Mesenchymal stem cell (in vitro differentiated cells and primary cell): ENCODE data around the gene VWA2.
A peak's percentile ranks its signal among the peaks of the same experiment; 100 is the strongest.

Experiments used
- DNase-seq: peaks from one replicate; pipeline ENCODE4 v3.0.0-alpha.2; 2013
- H2AFZ ChIP-seq: one replicate; pipeline ENCODE4 v1.6.1; 2013; ENCODE audit warnings: low read depth, mild to moderate bottlenecking, control low read depth, inconsistent platforms, low read length, moderate library complexity
- H2AK5ac ChIP-seq: 2 replicates; pipeline ENCODE4 v1.6.1; 2013; ENCODE audit warnings: low read length, moderate library complexity, mild to moderate bottlenecking, inconsistent platforms; ENCODE audit not compliant: severe bottlenecking
- H2BK120ac ChIP-seq: one replicate; pipeline ENCODE4 v1.6.1; 2013; ENCODE audit warnings: low read depth, mild to moderate bottlenecking, inconsistent platforms, low read length, moderate library complexity
- H2BK12ac ChIP-seq, 2 experiments: one replicate each; pipeline ENCODE4 v1.6.1; 2013; ENCODE audit warnings: inconsistent platforms in 2 of 2, low read length in 2 of 2, mild to moderate bottlenecking in 2 of 2, moderate library complexity in 2 of 2, control low read depth in 1 of 2
- H2BK15ac ChIP-seq: one replicate; pipeline ENCODE4 v1.6.1; 2013; ENCODE audit warnings: mild to moderate bottlenecking, low read depth, inconsistent platforms; ENCODE audit not compliant: poor library complexity, severe bottlenecking
- H2BK5ac ChIP-seq: 2 replicates; pipeline ENCODE4 v1.6.1; 2013; ENCODE audit warnings: low read depth, mild to moderate bottlenecking, low read length, control low read depth, inconsistent platforms; ENCODE audit not compliant: poor library complexity, severe bottlenecking
- H3K14ac ChIP-seq, 2 experiments: one replicate each; pipeline ENCODE4 v1.6.1; 2013; ENCODE audit warnings: inconsistent platforms in 2 of 2, low read length in 2 of 2, control low read depth in 1 of 2, mild to moderate bottlenecking in 1 of 2, moderate library complexity in 1 of 2
- H3K18ac ChIP-seq, 2 experiments: one replicate each; pipeline ENCODE4 v1.6.1; 2013; ENCODE audit warnings: inconsistent platforms in 2 of 2, low read length in 2 of 2, control low read depth in 1 of 2, low read depth in 1 of 2, mild to moderate bottlenecking in 1 of 2
- H3K23ac ChIP-seq, 2 experiments: one replicate each; pipeline ENCODE4 v1.6.1; 2013; ENCODE audit warnings: inconsistent platforms in 2 of 2, low read length in 2 of 2, mild to moderate bottlenecking in 2 of 2, moderate library complexity in 2 of 2, control low read depth in 1 of 2
- H3K27ac ChIP-seq: 2 replicates; pipeline ENCODE4 v1.5.1; 2013; ENCODE audit warnings: mild to moderate bottlenecking, moderate library complexity, low read length, control low read depth, inconsistent platforms; ENCODE audit not compliant: poor library complexity, severe bottlenecking
- H3K27me3 ChIP-seq, 2 experiments: 2 replicates each; pipeline versions ENCODE4 v1.6.1 to v1.7.0; 2013; ENCODE audit warnings: low read length in 2 of 2, mild to moderate bottlenecking in 2 of 2, moderate library complexity in 2 of 2, control low read depth in 1 of 2, inconsistent platforms in 1 of 2; ENCODE audit not compliant: control insufficient read depth in 1 of 2, insufficient read depth in 1 of 2
- H3K36me3 ChIP-seq, 2 experiments: 2 replicates each; pipeline versions ENCODE4 v1.6.1 to v1.7.0; 2013; ENCODE audit warnings: low read length in 2 of 2, control low read depth in 1 of 2, inconsistent platforms in 1 of 2, low read depth in 1 of 2, mild to moderate bottlenecking in 1 of 2; ENCODE audit not compliant: insufficient read depth in 2 of 2, control insufficient read depth in 1 of 2
- H3K4ac ChIP-seq, 2 experiments: one replicate each; pipeline ENCODE4 v1.6.1; 2013; ENCODE audit warnings: inconsistent platforms in 2 of 2, low read length in 2 of 2, mild to moderate bottlenecking in 2 of 2, moderate library complexity in 2 of 2, control low read depth in 1 of 2, low read depth in 1 of 2
- H3K4me1 ChIP-seq: 2 replicates; pipeline ENCODE4 v1.6.1; 2013; ENCODE audit warnings: low read depth, low read length, control low read depth; ENCODE audit not compliant: control insufficient read depth, insufficient read depth
- H3K4me2 ChIP-seq: 2 replicates; pipeline ENCODE4 v1.6.1; 2013; ENCODE audit warnings: low read length, mild to moderate bottlenecking, inconsistent platforms; ENCODE audit not compliant: poor library complexity, severe bottlenecking
- H3K4me3 ChIP-seq, 2 experiments: 2 replicates each; pipeline versions ENCODE4 v1.5.1 to v1.7.0; 2013; ENCODE audit warnings: low read length in 2 of 2, mild to moderate bottlenecking in 2 of 2, control low read depth in 1 of 2, low read depth in 1 of 2; ENCODE audit not compliant: insufficient read depth in 1 of 2
- H3K79me1 ChIP-seq: replicated peaks from 2 replicates; pipeline ENCODE4 v1.6.1; 2013; ENCODE audit warnings: mild to moderate bottlenecking, control low read depth, low read length, inconsistent platforms; ENCODE audit not compliant: poor library complexity, severe bottlenecking
- H3K9ac ChIP-seq: 2 replicates; pipeline ENCODE4 v1.7.0; 2013; ENCODE audit warnings: mild to moderate bottlenecking, low read length, moderate library complexity
- H3K9me3 ChIP-seq: 2 replicates; pipeline ENCODE4 v1.7.0; 2013; ENCODE audit warnings: mild to moderate bottlenecking, low read length; ENCODE audit not compliant: control insufficient read depth
- H4K8ac ChIP-seq: one replicate; pipeline ENCODE4 v1.6.1; 2013; ENCODE audit warnings: inconsistent platforms, mild to moderate bottlenecking, low read length, moderate library complexity
- H4K91ac ChIP-seq: one replicate; pipeline ENCODE4 v1.6.1; 2013; ENCODE audit warnings: mild to moderate bottlenecking, low read length, inconsistent platforms
- WGBS: methylation state at CpG from one replicate; pipeline ENCODE4 v1.1.7; 2013; ENCODE audit warnings: mixed read lengths; 5-methylcytosine and 5-hydroxymethylcytosine counted together

Gene VWA2

GRCh38 chr10:114295393-114295792 lies 56.3 kb downstream of the VWA2 start:
- WGBS: 0% methylated on average over 1 of the region's 1 CpG
- H2AFZ ChIP-seq: no peak overlapping the region
- H3K27ac ChIP-seq: no peak overlapping the region
- no peak overlapping the region for H3K4ac ChIP-seq
- H3K36me3 ChIP-seq: peaks cover 0 to 10% of the 10 kb centered on the region in 2 experiments
- no peak overlapping the region for H3K14ac ChIP-seq
- no peak overlapping the region for H2BK12ac ChIP-seq
- H3K9me3 ChIP-seq: peaks cover 36% of the 10 kb centered on the region
- no peak overlapping the region for H4K91ac ChIP-seq
- no peak overlapping the region for H3K4me3 ChIP-seq
- H3K4me1 ChIP-seq: no peaks in the 10 kb centered on the region
- no peak overlapping the region for H2AK5ac ChIP-seq
- peaks cover 0 to 12% of the 10 kb centered on the region in 2 experiments for H3K27me3 ChIP-seq
- no peak overlapping the region for H2BK5ac ChIP-seq
- no peaks in the 10 kb centered on the region for H3K79me1 ChIP-seq
- H2BK15ac ChIP-seq: no peak overlapping the region
- DNase-seq: no peak
- H2BK120ac ChIP-seq: no peak overlapping the region
- H3K9ac ChIP-seq: no peak overlapping the region
- H3K4me2 ChIP-seq: no peak overlapping the region
- H4K8ac ChIP-seq: no peak overlapping the region
- H3K18ac ChIP-seq: no peak overlapping the region
- no peak overlapping the region for H3K23ac ChIP-seq

- H2BK5ac ChIP-seq: no peak overlapping the region
- H3K4me3 ChIP-seq: peak overlapping the region in 1 of 2 experiments; percentile 19
- H3K9me3 ChIP-seq: peaks cover 36% of the 10 kb centered on the region
- DNase-seq: no peak
- no peak overlapping the region for H3K18ac ChIP-seq
- no peak overlapping the region for H2BK15ac ChIP-seq
- H3K27ac ChIP-seq: no peak overlapping the region
- H3K27me3 ChIP-seq: peaks cover 0 to 24% of the 10 kb centered on the region in 2 experiments
- H2AK5ac ChIP-seq: no peak overlapping the region
- H3K14ac ChIP-seq: no peak overlapping the region
- H2AFZ ChIP-seq: no peak overlapping the region
- H3K36me3 ChIP-seq: peaks cover 0 to 13% of the 10 kb centered on the region in 2 experiments
- peaks cover 4% of the 10 kb centered on the region for H3K4me1 ChIP-seq
- no peak overlapping the region for H4K91ac ChIP-seq
- H3K9ac ChIP-seq: no peak overlapping the region
- H3K79me1 ChIP-seq: no peaks in the 10 kb centered on the region
- H3K4me2 ChIP-seq: no peak overlapping the region
- H3K23ac ChIP-seq: no peak overlapping the region
- no peak overlapping the region for H4K8ac ChIP-seq
- WGBS: 97% methylated on average over 14 of the region's 14 CpGs
- no peak overlapping the region for H2BK12ac ChIP-seq
- H3K4ac ChIP-seq: no peak overlapping the region
- no peak overlapping the region for H2BK120ac ChIP-seq
Observed at GRCh38 chr10:114297136-114297705, 58.2 kb downstream of the VWA2 start.

- Histone ChIP-seq H2AFZ (no peak overlapping the region), H2BK15ac (no peak overlapping the region), H3K27me3 (peaks cover 0 to 29% of the 10 kb centered on the region in 2 experiments), H4K8ac (no peak overlapping the region), H3K4me2 (no peak overlapping the region), H3K27ac (no peak overlapping the region), H3K23ac (no peak overlapping the region), H3K4me3 (no peak overlapping the region), H3K9me3 (peaks cover 22% of the 10 kb centered on the region), H2BK120ac (no peak overlapping the region), H2BK12ac (no peak overlapping the region), H3K4ac (no peak overlapping the region), H3K18ac (no peak overlapping the region), H2BK5ac (no peak overlapping the region), H2AK5ac (no peak overlapping the region), H3K4me1 (peaks cover 13% of the 10 kb centered on the region), H3K79me1 (no peaks in the 10 kb centered on the region), H3K36me3 (peaks cover 0 to 13% of the 10 kb centered on the region in 2 experiments), H4K91ac (no peak overlapping the region), H3K9ac (no peak overlapping the region), H3K14ac (no peak overlapping the region)
- 98% methylated on average over 16 of the region's 16 CpGs for WGBS
- DNase-seq: no peak
Observed at GRCh38 chr10:114300036-114300645, 61.1 kb downstream of the VWA2 start.

GRCh38 chr10:114301177-114301576 lies 62.1 kb downstream of the VWA2 start:
- 96% methylated on average over 9 of the region's 9 CpGs for WGBS
- H3K27ac ChIP-seq: no peak overlapping the region

More at GRCh38 chr10:114301177-114301576, 62.1 kb downstream of the VWA2 start:
- no peak overlapping the region for H3K4me3 ChIP-seq
- H3K79me1 ChIP-seq: no peaks in the 10 kb centered on the region
- peaks cover 0 to 13% of the 10 kb centered on the region in 2 experiments for H3K36me3 ChIP-seq
- H4K91ac ChIP-seq: no peak overlapping the region
- peaks cover 0 to 29% of the 10 kb centered on the region in 2 experiments for H3K27me3 ChIP-seq
- no peak overlapping the region for H2BK5ac ChIP-seq
- H3K4me1 ChIP-seq: peaks cover 23% of the 10 kb centered on the region
- no peak overlapping the region for H4K8ac ChIP-seq
- no peak overlapping the region for H2BK12ac ChIP-seq
- H3K18ac ChIP-seq: no peak overlapping the region
- H3K4me2 ChIP-seq: no peak overlapping the region
- H2BK120ac ChIP-seq: no peak overlapping the region
- no peak overlapping the region for H3K14ac ChIP-seq
- no peak for DNase-seq
- H3K9ac ChIP-seq: no peak overlapping the region
- no peak overlapping the region for H2AK5ac ChIP-seq
- H2BK15ac ChIP-seq: peak overlapping the region; percentile 31
- no peak overlapping the region for H2AFZ ChIP-seq
- no peak overlapping the region for H3K4ac ChIP-seq
- H3K23ac ChIP-seq: no peak overlapping the region
- H3K9me3 ChIP-seq: peaks cover 11% of the 10 kb centered on the region
